Measurements from ENCODE around the gene SFTA2. TPM values are rescaled to one million over a fixed set of nuclear protein-coding genes. Genes with fewer than 3 reads are reported as not detected.

Gene SFTA2
- total RNA-seq, 1 experiment from 2014 or later, result not detected

DNA sequence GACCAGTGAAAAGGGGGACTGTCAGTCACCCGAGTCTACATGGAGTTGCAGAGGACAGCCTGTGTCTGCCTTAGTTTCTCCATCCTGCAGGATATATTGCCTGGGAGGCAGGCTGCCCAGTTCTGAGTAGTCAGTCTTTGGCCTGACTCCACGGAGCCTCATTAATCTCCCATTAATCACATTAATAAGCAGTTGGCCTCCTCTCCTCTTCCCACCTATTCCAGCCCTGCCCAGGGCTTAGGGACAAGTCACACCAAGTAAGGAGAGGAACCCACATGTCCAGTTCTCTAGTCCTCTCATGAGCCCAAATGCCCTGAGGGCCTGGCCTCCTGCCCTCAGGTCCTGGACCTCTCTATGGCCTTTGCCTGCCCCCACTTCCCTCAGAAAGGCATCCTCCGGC, 7.5 kb upstream of the SFTA2 start:
- Histone ChIP-seq H2BK20ac (ENCODE audit: low read depth, low read length, poor library complexity, severe bottlenecking) (no peak overlapping the region), H2BK120ac (ENCODE audit: low read depth, low read length, poor library complexity, severe bottlenecking) (no peak overlapping the region), H3T11ph (ENCODE audit: low read length) (no peak overlapping the region), H4K20me1 (ENCODE audit: control insufficient read depth, insufficient read depth, insufficient read length) (no peaks in the 10 kb centered on the region), H3K4me2 (ENCODE audit: insufficient read depth, insufficient read length, low read length) (no peak overlapping the region), H2BK12ac (ENCODE audit: insufficient read length, low read depth, low read length) (no peak overlapping the region), H2BK5ac (ENCODE audit: insufficient read length, low read length) (no peak overlapping the region), H3K56ac (ENCODE audit: insufficient read length, low read depth, low read length) (no peak overlapping the region), H4K5ac (ENCODE audit: insufficient read length, low read depth, low read length) (no peak overlapping the region), H3K79me2 (ENCODE audit: insufficient read depth, low read length) (no peaks in the 10 kb centered on the region), H3K27ac (ENCODE audit: insufficient read length, low read depth, low read length) (no peak overlapping the region), H3K27me3 (ENCODE audit: insufficient read depth, low read length) (no peaks in the 10 kb centered on the region), H2AK5ac (ENCODE audit: insufficient read length, low read length) (no peak overlapping the region), H2AFZ (ENCODE audit: low read length) (no peak overlapping the region), H3K23me2 (ENCODE audit: insufficient read length, low read depth, low read length, poor library complexity, severe bottlenecking) (no peaks in the 10 kb centered on the region), H3K23ac (ENCODE audit: insufficient read length, low read depth, low read length) (no peak overlapping the region), H4K8ac (replicated peaks; ENCODE audit: insufficient read length, low read depth, low read length) (no peak overlapping the region), H3K9ac (ENCODE audit: extremely low read depth, insufficient read length, low read length) (no peak overlapping the region), H3K9me3 (ENCODE audit: control insufficient read depth, low read depth, low read length) (no peaks in the 10 kb centered on the region), H2BK15ac (ENCODE audit: low read depth, low read length) (no peak overlapping the region), H3K14ac (ENCODE audit: insufficient read depth, low read length) (no peak overlapping the region), H3K4ac (ENCODE audit: low read depth, low read length) (no peak overlapping the region), H3K18ac (ENCODE audit: insufficient read length, low read depth, low read length) (no peak overlapping the region), H4K91ac (ENCODE audit: insufficient read length, low read depth, low read length) (no peak overlapping the region), H3K4me1 (ENCODE audit: insufficient read depth, low read length) (peaks cover 6% of the 10 kb centered on the region; the same call in 1 of the 2 replicates), H3K79me1 (ENCODE audit: insufficient read depth, low read depth, low read length, poor library complexity, severe bottlenecking) (no peaks in the 10 kb centered on the region)
- Mint-ChIP-seq H3K4me1 (peaks cover 32 to 50% of the 10 kb centered on the region in 2 experiments), H3K36me3 (ENCODE audit: insufficient read depth in 1 of 3, low read depth in 3 of 3) (no peaks in the 10 kb centered on the region), H3K27ac (no peak overlapping the region), H3K27me3 (ENCODE audit: low read depth) (peaks cover 6% of the 10 kb centered on the region), H3K4me3 (no peak overlapping the region), H3K9me3 (no peaks in the 10 kb centered on the region)
- no peak for TF ChIP-seq CTCF (conservative IDR thresholded peaks at IDR 0.05)
- WGBS (ENCODE audit: extremely low coverage, insufficient read length, low lambda C conversion rate), result no CpG with 5 or more reads among the region's 3 CpGs
- DNase-seq, result no peak

All from H9 (cell line).